ENCODE measurements around the gene EXO1.

Gene EXO1

GRCh38 chr1:241817956-241818612 lies 29.9 kb upstream of the EXO1 start:
- Histone ChIP-seq H3K27me3 (ENCODE audit: insufficient read depth, poor library complexity, severe bottlenecking) (no peaks in the 10 kb centered on the region), H3K27ac (ENCODE audit: poor library complexity, severe bottlenecking) (no peak overlapping the region), H3K36me3 (ENCODE audit: low read depth) (no peaks in the 10 kb centered on the region), H3K4me1 (ENCODE audit: insufficient read depth, poor library complexity, severe bottlenecking) (no peaks in the 10 kb centered on the region), H3K9me3 (ENCODE audit: severe bottlenecking) (no peaks in the 10 kb centered on the region), H3K4me3 (ENCODE audit: severe bottlenecking) (no peak overlapping the region)
- ATAC-seq (ENCODE audit: low read depth) = no peak
- no peak for DNase-seq (ENCODE audit: low spot score)
- TF ChIP-seq, protein P1, sequence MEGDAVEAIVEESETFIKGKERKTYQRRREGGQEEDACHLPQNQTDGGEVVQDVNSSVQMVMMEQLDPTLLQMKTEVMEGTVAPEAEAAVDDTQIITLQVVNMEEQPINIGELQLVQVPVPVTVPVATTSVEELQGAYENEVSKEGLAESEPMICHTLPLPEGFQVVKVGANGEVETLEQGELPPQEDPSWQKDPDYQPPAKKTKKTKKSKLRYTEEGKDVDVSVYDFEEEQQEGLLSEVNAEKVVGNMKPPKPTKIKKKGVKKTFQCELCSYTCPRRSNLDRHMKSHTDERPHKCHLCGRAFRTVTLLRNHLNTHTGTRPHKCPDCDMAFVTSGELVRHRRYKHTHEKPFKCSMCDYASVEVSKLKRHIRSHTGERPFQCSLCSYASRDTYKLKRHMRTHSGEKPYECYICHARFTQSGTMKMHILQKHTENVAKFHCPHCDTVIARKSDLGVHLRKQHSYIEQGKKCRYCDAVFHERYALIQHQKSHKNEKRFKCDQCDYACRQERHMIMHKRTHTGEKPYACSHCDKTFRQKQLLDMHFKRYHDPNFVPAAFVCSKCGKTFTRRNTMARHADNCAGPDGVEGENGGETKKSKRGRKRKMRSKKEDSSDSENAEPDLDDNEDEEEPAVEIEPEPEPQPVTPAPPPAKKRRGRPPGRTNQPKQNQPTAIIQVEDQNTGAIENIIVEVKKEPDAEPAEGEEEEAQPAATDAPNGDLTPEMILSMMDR (IDR thresholded peaks at IDR 0.05; ENCODE audit: poor library complexity, severe bottlenecking) = no peak

- DNase-seq (ENCODE audit: low spot score) (no peak), ATAC-seq (ENCODE audit: low read depth) (no peak)
- Histone ChIP-seq H3K9me3 (ENCODE audit: severe bottlenecking) (no peaks in the 10 kb centered on the region), H3K36me3 (ENCODE audit: low read depth) (no peaks in the 10 kb centered on the region), H3K4me1 (ENCODE audit: insufficient read depth, poor library complexity, severe bottlenecking) (no peaks in the 10 kb centered on the region), H3K27me3 (ENCODE audit: insufficient read depth, poor library complexity, severe bottlenecking) (no peaks in the 10 kb centered on the region), H3K27ac (ENCODE audit: poor library complexity, severe bottlenecking) (no peak overlapping the region), H3K4me3 (ENCODE audit: severe bottlenecking) (no peak overlapping the region)
- TF ChIP-seq, protein P1 (IDR thresholded peaks at IDR 0.05; ENCODE audit: poor library complexity, severe bottlenecking) = no peak
Observed at GRCh38 chr1:241819340-241819866, 28.6 kb upstream of the EXO1 start.

DNA sequence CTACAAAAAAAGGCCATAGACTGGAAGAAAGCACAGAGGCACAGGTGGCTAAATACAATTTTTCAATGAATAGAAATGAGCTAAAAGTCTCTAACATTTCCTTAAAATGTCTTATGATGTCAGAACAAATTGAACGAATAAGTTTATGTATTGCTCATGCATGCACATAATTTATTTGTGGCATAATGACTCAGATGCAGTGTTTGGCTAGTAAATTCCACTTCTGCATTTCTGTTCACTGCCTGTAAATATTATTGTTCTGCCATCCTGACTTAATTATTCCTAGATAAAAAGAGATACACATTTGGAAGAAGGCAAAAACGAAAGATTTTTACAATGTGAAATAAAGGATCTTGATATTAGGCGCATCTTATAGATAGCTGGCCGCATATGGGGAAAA lies 26.6 kb upstream of the EXO1 start:
- Histone ChIP-seq H3K4me3 (ENCODE audit: severe bottlenecking) (no peak overlapping the region), H3K27ac (ENCODE audit: poor library complexity, severe bottlenecking) (no peak overlapping the region), H3K9me3 (ENCODE audit: severe bottlenecking) (no peaks in the 10 kb centered on the region), H3K36me3 (ENCODE audit: low read depth) (no peaks in the 10 kb centered on the region), H3K27me3 (ENCODE audit: insufficient read depth, poor library complexity, severe bottlenecking) (no peaks in the 10 kb centered on the region), H3K4me1 (ENCODE audit: insufficient read depth, poor library complexity, severe bottlenecking) (no peaks in the 10 kb centered on the region)
- no peak for DNase-seq (ENCODE audit: low spot score)
- TF ChIP-seq, protein P1 (IDR thresholded peaks at IDR 0.05; ENCODE audit: poor library complexity, severe bottlenecking) = no peak
- ATAC-seq (ENCODE audit: low read depth) = no peak

GRCh38 chr1:241822846-241823245 lies 25.2 kb upstream of the EXO1 start:
- Histone ChIP-seq H3K36me3 (ENCODE audit: low read depth) (no peaks in the 10 kb centered on the region), H3K27ac (ENCODE audit: poor library complexity, severe bottlenecking) (no peak overlapping the region)
- no peak for ATAC-seq (ENCODE audit: low read depth)

More at GRCh38 chr1:241822846-241823245, 25.2 kb upstream of the EXO1 start:
- Histone ChIP-seq H3K4me3 (ENCODE audit: severe bottlenecking) (no peak overlapping the region), H3K4me1 (ENCODE audit: insufficient read depth, poor library complexity, severe bottlenecking) (no peaks in the 10 kb centered on the region), H3K9me3 (ENCODE audit: severe bottlenecking) (no peaks in the 10 kb centered on the region), H3K27me3 (ENCODE audit: insufficient read depth, poor library complexity, severe bottlenecking) (no peaks in the 10 kb centered on the region)
- TF ChIP-seq, protein P1 (IDR thresholded peaks at IDR 0.05; ENCODE audit: poor library complexity, severe bottlenecking) = no peak
- no peak for DNase-seq (ENCODE audit: low spot score)

Data from RWPE2 (cell line).